K562 (cell line): ENCODE data around the gene HDAC1. TPM values are rescaled to one million over a fixed set of nuclear protein-coding genes. Genes with fewer than 3 reads are reported as not detected.
A peak's percentile ranks its signal among the peaks of the same experiment; 100 is the strongest.

ENCODE experiments used
- EP400 ChIP-seq: fragments of 450-650 bp; IDR thresholded peaks from 2 replicates; pipeline ENCODE4 v1.6.1; 2017; ENCODE audit warnings: antibody characterized with exemption, mild to moderate bottlenecking, moderate library complexity
- ERF ChIP-seq: fragments of 450-650 bp; formaldehyde crosslinking; IDR thresholded peaks from 2 replicates; pipeline ENCODE4 v1.4.0; 2020; ENCODE audit warnings: mild to moderate bottlenecking, mixed read lengths
- ESRRA ChIP-seq: fragments of 450-650 bp; IDR thresholded peaks from 2 replicates; pipeline ENCODE4 v1.6.1; 2014; ENCODE audit warnings: low read depth, mild to moderate bottlenecking, moderate library complexity, borderline replicate concordance
- MAFF ChIP-seq: IDR thresholded peaks from 2 replicates; pipeline ENCODE4 v1.6.1; 2012; ENCODE audit warnings: low read length, improper control_type of control experiment
- NR3C1 ChIP-seq: sonication (generic); formaldehyde crosslinking; IDR thresholded peaks from 2 replicates; pipeline ENCODE4 v1.8.1; 2022; ENCODE audit warnings: missing genetic modification reagents
- PTBP1 ChIP-seq: fragments of 200-400 bp; formaldehyde crosslinking; IDR thresholded peaks from 2 replicates; pipeline ENCODE4 v1.6.1; 2017; ENCODE audit warnings: low read depth, low read length
- RUNX1 ChIP-seq: sonication (generic); IDR thresholded peaks from 2 replicates; pipeline ENCODE4 v1.6.1; 2016; ENCODE audit warnings: antibody characterized with exemption, low read depth
- ZNF121 ChIP-seq: sonication (generic); formaldehyde crosslinking; conservative IDR thresholded peaks from 2 replicates; pipeline ENCODE4 v1.8.0; 2022; ENCODE audit warnings: missing genetic modification reagents
- ZNF124 ChIP-seq: sonication (generic); formaldehyde crosslinking; IDR thresholded peaks from 2 replicates; pipeline ENCODE4 v1.8.1; 2022; ENCODE audit warnings: missing genetic modification reagents
- ZNF282 ChIP-seq: sonication (generic); formaldehyde crosslinking; IDR thresholded peaks from 2 replicates; pipeline ENCODE4 v1.8.1; 2023; ENCODE audit warnings: missing genetic modification reagents
- ZZZ3 ChIP-seq: fragments of 450-650 bp; IDR thresholded peaks from 2 replicates; pipeline ENCODE4 v1.6.1; 2016; ENCODE audit warnings: antibody characterized with exemption, mild to moderate bottlenecking, moderate library complexity
- polyA plus RNA-seq, 8 experiments: library from polyadenylated mRNA; depleted of rRNA in 4 of 8; stranded (reverse) in 5 of 8; unstranded in 3 of 8; fragments of >200 nt; fragmentation: Nextera tagmentation in 2 of 8; fragmentation: Illumina TruSeq in 1 of 8; extraction: Ambion mirVana in 2 of 8; extraction: Trizol in 1 of 8; gene quantifications; 2 replicates each; pipeline versions ENCODE4 v1.2.1 to v1.2.3, GENCODE V29; 2011 to 2014; ENCODE audit warnings: inconsistent platforms in 1 of 8, missing spikeins in 1 of 8
- total RNA-seq, 7 experiments: library from RNA; depleted of rRNA in 6 of 7; stranded (reverse); fragments of >200 nt in 6 of 7; fragmentation: Illumina TruSeq in 2 of 7; extraction: Trizol in 2 of 7; gene quantifications; 2 replicates each; pipeline versions ENCODE4 v1.2.1 to v1.2.3, GENCODE V29; 2011 to 2021; ENCODE audit warnings: low replicate concordance in 1 of 7
- TF ChIP-seq, protein P1 (sequence below): fragments of 450-650 bp; IDR thresholded peaks from 2 replicates; pipeline ENCODE4 v1.6.1; 2017; ENCODE audit warnings: antibody characterized with exemption, mild to moderate bottlenecking
- TF ChIP-seq, protein P2 (sequence below): fragments of 450-650 bp; IDR thresholded peaks from 2 replicates; pipeline ENCODE4 v1.7.0; 2016; ENCODE audit warnings: borderline replicate concordance
- TF ChIP-seq, protein P3 (sequence below): fragments of 250-450 bp; sonication (Bioruptor Pico); IDR thresholded peaks from 2 replicates; pipeline ENCODE4 v1.4.0; 2020; ENCODE audit warnings: mild to moderate bottlenecking
- TF ChIP-seq, protein P4 (sequence below): IDR thresholded peaks from 3 replicates; pipeline ENCODE4 v1.6.1; 2011; ENCODE audit warnings: borderline replicate concordance, mild to moderate bottlenecking, moderate library complexity; ENCODE audit not compliant: insufficient read length; ENCODE audit errors: extremely low read depth
- TF ChIP-seq, protein P5 (sequence below): fragments of 450-650 bp; formaldehyde crosslinking; IDR thresholded peaks from 2 replicates; pipeline ENCODE4 v1.4.0; 2022; ENCODE audit warnings: missing genetic modification characterization

HDAC1 gene
- total and polyA plus RNA-seq, 9 of the 15 experiments (the other 6 are each of a cell fraction or from before 2014, with no cell fraction given) = 169 to 384 (median 193) TPM

GRCh38 chr1:32350785-32351398, 59.0 kb downstream of the HDAC1 start (continued):
- TF ChIP-seq, protein P1, sequence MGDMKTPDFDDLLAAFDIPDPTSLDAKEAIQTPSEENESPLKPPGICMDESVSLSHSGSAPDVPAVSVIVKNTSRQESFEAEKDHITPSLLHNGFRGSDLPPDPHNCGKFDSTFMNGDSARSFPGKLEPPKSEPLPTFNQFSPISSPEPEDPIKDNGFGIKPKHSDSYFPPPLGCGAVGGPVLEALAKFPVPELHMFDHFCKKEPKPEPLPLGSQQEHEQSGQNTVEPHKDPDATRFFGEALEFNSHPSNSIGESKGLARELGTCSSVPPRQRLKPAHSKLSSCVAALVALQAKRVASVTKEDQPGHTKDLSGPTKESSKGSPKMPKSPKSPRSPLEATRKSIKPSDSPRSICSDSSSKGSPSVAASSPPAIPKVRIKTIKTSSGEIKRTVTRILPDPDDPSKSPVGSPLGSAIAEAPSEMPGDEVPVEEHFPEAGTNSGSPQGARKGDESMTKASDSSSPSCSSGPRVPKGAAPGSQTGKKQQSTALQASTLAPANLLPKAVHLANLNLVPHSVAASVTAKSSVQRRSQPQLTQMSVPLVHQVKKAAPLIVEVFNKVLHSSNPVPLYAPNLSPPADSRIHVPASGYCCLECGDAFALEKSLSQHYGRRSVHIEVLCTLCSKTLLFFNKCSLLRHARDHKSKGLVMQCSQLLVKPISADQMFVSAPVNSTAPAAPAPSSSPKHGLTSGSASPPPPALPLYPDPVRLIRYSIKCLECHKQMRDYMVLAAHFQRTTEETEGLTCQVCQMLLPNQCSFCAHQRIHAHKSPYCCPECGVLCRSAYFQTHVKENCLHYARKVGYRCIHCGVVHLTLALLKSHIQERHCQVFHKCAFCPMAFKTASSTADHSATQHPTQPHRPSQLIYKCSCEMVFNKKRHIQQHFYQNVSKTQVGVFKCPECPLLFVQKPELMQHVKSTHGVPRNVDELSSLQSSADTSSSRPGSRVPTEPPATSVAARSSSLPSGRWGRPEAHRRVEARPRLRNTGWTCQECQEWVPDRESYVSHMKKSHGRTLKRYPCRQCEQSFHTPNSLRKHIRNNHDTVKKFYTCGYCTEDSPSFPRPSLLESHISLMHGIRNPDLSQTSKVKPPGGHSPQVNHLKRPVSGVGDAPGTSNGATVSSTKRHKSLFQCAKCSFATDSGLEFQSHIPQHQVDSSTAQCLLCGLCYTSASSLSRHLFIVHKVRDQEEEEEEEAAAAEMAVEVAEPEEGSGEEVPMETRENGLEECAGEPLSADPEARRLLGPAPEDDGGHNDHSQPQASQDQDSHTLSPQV = peak; percentile 99
- no peak for TF ChIP-seq MAFF
- TF ChIP-seq, protein P2, sequence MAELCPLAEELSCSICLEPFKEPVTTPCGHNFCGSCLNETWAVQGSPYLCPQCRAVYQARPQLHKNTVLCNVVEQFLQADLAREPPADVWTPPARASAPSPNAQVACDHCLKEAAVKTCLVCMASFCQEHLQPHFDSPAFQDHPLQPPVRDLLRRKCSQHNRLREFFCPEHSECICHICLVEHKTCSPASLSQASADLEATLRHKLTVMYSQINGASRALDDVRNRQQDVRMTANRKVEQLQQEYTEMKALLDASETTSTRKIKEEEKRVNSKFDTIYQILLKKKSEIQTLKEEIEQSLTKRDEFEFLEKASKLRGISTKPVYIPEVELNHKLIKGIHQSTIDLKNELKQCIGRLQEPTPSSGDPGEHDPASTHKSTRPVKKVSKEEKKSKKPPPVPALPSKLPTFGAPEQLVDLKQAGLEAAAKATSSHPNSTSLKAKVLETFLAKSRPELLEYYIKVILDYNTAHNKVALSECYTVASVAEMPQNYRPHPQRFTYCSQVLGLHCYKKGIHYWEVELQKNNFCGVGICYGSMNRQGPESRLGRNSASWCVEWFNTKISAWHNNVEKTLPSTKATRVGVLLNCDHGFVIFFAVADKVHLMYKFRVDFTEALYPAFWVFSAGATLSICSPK = no peak
- peak; percentile 84 for TF ChIP-seq EP400
- TF ChIP-seq ZNF124 (CRISPR knock-in tag) = no peak
- TF ChIP-seq ZNF282 = no peak
- TF ChIP-seq ZZZ3 = no peak
- TF ChIP-seq ZNF121 (CRISPR knock-in tag) = no peak
- TF ChIP-seq, protein P3, sequence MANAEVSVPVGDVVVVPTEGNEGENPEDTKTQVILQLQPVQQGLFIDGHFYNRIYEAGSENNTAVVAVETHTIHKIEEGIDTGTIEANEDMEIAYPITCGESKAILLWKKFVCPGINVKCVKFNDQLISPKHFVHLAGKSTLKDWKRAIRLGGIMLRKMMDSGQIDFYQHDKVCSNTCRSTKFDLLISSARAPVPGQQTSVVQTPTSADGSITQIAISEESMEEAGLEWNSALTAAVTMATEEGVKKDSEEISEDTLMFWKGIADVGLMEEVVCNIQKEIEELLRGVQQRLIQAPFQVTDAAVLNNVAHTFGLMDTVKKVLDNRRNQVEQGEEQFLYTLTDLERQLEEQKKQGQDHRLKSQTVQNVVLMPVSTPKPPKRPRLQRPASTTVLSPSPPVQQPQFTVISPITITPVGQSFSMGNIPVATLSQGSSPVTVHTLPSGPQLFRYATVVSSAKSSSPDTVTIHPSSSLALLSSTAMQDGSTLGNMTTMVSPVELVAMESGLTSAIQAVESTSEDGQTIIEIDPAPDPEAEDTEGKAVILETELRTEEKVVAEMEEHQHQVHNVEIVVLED (CRISPR knock-in tag) = peak; percentile 53
- TF ChIP-seq RUNX1 = no peak
- TF ChIP-seq PTBP1 = 0 out of 2 replicates have a peak, but pooled peaks have one; percentile 45
- TF ChIP-seq NR3C1 (CRISPR knock-in tag) = no peak
- no peak for TF ChIP-seq ESRRA
- TF ChIP-seq ERF = peak; percentile 92; the same call in 1 of the 2 replicates
- TF ChIP-seq, protein P4, sequence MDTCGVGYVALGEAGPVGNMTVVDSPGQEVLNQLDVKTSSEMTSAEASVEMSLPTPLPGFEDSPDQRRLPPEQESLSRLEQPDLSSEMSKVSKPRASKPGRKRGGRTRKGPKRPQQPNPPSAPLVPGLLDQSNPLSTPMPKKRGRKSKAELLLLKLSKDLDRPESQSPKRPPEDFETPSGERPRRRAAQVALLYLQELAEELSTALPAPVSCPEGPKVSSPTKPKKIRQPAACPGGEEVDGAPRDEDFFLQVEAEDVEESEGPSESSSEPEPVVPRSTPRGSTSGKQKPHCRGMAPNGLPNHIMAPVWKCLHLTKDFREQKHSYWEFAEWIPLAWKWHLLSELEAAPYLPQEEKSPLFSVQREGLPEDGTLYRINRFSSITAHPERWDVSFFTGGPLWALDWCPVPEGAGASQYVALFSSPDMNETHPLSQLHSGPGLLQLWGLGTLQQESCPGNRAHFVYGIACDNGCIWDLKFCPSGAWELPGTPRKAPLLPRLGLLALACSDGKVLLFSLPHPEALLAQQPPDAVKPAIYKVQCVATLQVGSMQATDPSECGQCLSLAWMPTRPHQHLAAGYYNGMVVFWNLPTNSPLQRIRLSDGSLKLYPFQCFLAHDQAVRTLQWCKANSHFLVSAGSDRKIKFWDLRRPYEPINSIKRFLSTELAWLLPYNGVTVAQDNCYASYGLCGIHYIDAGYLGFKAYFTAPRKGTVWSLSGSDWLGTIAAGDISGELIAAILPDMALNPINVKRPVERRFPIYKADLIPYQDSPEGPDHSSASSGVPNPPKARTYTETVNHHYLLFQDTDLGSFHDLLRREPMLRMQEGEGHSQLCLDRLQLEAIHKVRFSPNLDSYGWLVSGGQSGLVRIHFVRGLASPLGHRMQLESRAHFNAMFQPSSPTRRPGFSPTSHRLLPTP = no peak
- TF ChIP-seq, protein P5, sequence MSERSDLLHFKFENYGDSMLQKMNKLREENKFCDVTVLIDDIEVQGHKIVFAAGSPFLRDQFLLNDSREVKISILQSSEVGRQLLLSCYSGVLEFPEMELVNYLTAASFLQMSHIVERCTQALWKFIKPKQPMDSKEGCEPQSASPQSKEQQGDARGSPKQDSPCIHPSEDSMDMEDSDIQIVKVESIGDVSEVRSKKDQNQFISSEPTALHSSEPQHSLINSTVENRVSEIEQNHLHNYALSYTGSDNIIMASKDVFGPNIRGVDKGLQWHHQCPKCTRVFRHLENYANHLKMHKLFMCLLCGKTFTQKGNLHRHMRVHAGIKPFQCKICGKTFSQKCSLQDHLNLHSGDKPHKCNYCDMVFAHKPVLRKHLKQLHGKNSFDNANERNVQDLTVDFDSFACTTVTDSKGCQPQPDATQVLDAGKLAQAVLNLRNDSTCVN = no peak
